H1 (cell line): ENCODE results near the gene NUAK1. TPM values are rescaled to one million over a fixed set of nuclear protein-coding genes. Genes with fewer than 3 reads are reported as not detected.

Experiments used
- NRF1 ChIP-seq: IDR thresholded peaks from 2 replicates; pipeline ENCODE4 v1.6.1; 2011; ENCODE audit warnings: mild to moderate bottlenecking, low read depth, low read length, improper control_type of control experiment
- SRF ChIP-seq: IDR thresholded peaks from 2 replicates; pipeline ENCODE4 v1.6.1; 2011; ENCODE audit warnings: mild to moderate bottlenecking, low read depth, low read length, moderate library complexity
- polyA plus RNA-seq, 7 experiments: library from polyadenylated mRNA; depleted of rRNA in 3 of 7; stranded (reverse) in 5 of 7; unstranded in 2 of 7; fragments of >200 nt in 5 of 7; fragments of 200-250 nt in 2 of 7; gene quantifications; 1 replicate in 5 of 7; 2 replicates in 1 of 7; 4 replicates in 1 of 7; pipeline versions ENCODE4 v1.2.1 to v1.2.3, GENCODE V29; 2011 to 2013; ENCODE audit warnings: missing spikeins in 2 of 7, mixed read lengths in 2 of 7
- total RNA-seq: library from RNA; stranded (reverse); fragmentation: NEBNext Ultra II Directional; extraction: Animal tissue kit (Norgen Biotek cat#: 25700); gene quantifications from 2 replicates; pipeline ENCODE4 v1.2.1, GENCODE V29; 2021

Gene NUAK1
- total and polyA plus RNA-seq, 2 of the 8 experiments (the other 6 are each of a cell fraction or from before 2014, with no cell fraction given), result 6.7 to 18.2 TPM

GRCh38 chr12:106048016-106048415 is 90.7 kb downstream of the NUAK1 start (continued):
- TF ChIP-seq NRF1 (no peak), SRF (no peak)
